ENCODE measurements around the gene NIT1. TPM values are rescaled to one million over a fixed set of nuclear protein-coding genes. Genes with fewer than 3 reads are reported as not detected.

NIT1 gene
- total and polyA plus RNA-seq, 11 donors, result 25.8 to 42.7 (median 34.3) TPM

DNA sequence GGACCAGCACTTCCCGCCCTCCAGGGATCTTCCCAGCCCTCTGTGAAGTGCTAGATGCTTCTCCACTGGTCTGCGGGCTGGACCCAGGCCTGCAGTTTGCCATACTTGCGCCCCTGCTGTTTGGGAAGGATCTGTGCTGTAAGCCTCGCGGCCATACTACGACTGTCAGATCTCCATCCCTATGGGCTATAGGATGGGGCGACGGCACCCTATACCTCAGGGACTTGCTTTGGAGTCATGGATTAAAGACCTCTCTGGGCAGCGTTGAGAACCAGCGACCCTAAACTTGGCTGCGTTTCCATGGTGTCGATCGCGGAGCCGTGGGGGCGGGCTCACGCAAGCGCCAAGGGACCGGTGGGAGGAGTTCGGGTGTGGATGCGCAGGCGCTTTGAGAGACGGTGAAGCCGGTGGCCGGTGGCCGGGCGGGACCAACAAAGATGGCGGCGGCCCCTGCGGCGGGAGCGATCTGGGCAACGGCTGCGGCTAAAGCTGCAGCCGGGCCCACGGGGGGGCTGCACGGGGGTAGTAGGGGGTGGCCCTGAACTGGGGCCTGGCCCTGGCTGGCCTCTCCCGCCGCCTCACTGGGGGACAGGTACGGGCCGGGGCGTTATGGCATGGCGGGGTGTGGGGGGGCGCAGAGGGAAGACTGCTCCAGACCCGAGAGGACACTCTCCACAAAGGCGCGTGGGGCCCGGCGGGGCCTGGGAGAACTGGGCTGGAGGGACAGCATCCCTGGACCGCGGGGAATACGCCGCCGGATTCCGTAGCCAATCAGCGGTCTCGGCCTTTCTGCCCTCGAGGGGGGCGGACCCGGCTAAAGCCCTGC lies 41.4 kb downstream of the NIT1 start, which contains the start of gene USP21:
Gene USP21, plus strand, starts transcription at position 414 of the 826 bp plus-strand sequence. CDS start 1,141 bp downstream, outside the sequence.
- peaks cover 0 to 43% (median 32%) of the 10 kb centered on the region in 12 donors for H3K4me1 ChIP-seq

DNA sequence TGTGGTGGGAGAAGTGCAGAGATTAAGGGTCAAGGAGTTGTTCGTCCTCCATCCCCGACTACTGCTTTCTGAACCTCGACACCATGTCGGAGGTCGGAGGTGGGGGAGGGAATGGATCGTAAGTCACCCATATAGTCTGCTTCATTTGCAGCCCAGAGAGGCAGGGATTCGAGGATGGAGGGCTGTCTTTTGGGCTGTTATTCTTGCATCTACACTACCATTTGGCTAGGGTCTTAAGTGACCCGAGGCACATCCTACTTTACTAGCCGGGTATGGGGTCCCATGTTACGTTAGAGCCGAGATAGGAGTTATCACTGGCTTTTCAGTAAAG lies 42.0 kb downstream of the NIT1 start:
- TF ChIP-seq, protein P1, sequence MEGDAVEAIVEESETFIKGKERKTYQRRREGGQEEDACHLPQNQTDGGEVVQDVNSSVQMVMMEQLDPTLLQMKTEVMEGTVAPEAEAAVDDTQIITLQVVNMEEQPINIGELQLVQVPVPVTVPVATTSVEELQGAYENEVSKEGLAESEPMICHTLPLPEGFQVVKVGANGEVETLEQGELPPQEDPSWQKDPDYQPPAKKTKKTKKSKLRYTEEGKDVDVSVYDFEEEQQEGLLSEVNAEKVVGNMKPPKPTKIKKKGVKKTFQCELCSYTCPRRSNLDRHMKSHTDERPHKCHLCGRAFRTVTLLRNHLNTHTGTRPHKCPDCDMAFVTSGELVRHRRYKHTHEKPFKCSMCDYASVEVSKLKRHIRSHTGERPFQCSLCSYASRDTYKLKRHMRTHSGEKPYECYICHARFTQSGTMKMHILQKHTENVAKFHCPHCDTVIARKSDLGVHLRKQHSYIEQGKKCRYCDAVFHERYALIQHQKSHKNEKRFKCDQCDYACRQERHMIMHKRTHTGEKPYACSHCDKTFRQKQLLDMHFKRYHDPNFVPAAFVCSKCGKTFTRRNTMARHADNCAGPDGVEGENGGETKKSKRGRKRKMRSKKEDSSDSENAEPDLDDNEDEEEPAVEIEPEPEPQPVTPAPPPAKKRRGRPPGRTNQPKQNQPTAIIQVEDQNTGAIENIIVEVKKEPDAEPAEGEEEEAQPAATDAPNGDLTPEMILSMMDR (IDR thresholded peaks at IDR 0.05), result no peak
- no peak for TF ChIP-seq POLR2A (IDR thresholded peaks at IDR 0.05)
- H3K36me3 ChIP-seq, result peaks cover 0 to 56% (median 44%) of the 10 kb centered on the region in 9 donors
- H3K27ac ChIP-seq, result peak overlapping the region; percentile 72 to 95 (median 88)
- peak overlapping the region; percentile 67 to 97 (median 89) for H3K4me3 ChIP-seq
- intact Hi-C loops (cut with DNase I), result loop anchor here in 1 of 10 donors (2.0 kb wide), 1 partner anchor 65 kb away; no protein-coding TSS in a partner anchor
- 3 to 5% (median 4%) methylated on average over 11 of the region's 11 CpGs for WGBS, 4 donors
- H3K27me3 ChIP-seq, result no peaks in the 10 kb centered on the region
- DNase-seq (no peak), ATAC-seq (no peak)
- no peaks in the 10 kb centered on the region for H3K9me3 ChIP-seq
- H3K4me1 ChIP-seq, result peaks cover 0 to 41% (median 28%) of the 10 kb centered on the region in 12 donors

More for the DNA sequence above, 41.4 kb downstream of the NIT1 start, which contains the start of gene USP21:
- Histone ChIP-seq H3K27ac (peak within 1 kb of the TSS; percentile 72 to 95 (median 88)), H3K4me3 (peak within 1 kb of the TSS; percentile 67 to 97 (median 89)), H3K9me3 (no peaks in the 10 kb centered on the region), H3K27me3 (no peaks in the 10 kb centered on the region), H3K36me3 (peaks cover 0 to 51% (median 39%) of the 10 kb centered on the region in 9 donors)
- DNase-seq (peak; percentile 94 to 96 (median 95)), ATAC-seq (peak; percentile 91 to 97 (median 96))
- intact Hi-C loops (cut with DNase I), result no loop called here
- WGBS, 4 donors, result 0 to 2% (median 1%) methylated on average over 38 to 60 of the region's 60 CpGs
- peak in 1 of 2 donors; percentile 82 for TF ChIP-seq POLR2A (IDR thresholded peaks at IDR 0.05)
- TF ChIP-seq, protein P1 (IDR thresholded peaks at IDR 0.05), result peak in 6 of 12 donors; percentile 14 to 57 (median 26)

DNA sequence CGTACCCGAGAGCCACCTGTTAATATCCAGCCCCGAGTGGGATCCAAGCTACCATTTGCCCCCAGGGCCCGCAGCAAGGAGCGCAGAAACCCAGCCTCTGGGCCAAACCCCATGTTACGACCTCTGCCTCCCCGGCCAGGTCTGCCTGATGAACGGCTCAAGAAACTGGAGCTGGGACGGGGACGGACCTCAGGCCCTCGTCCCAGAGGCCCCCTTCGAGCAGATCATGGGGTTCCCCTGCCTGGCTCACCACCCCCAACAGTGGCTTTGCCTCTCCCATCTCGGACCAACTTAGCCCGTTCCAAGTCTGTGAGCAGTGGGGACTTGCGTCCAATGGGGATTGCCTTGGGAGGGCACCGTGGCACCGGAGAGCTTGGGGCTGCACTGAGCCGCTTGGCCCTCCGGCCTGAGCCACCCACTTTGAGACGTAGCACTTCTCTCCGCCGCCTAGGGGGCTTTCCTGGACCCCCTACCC lies 42.8 kb downstream of the NIT1 start:
- intact Hi-C loops (cut with DNase I), result loop anchor here in 1 of 10 donors (2.0 kb wide), 1 partner anchor 64 kb away; no protein-coding TSS in a partner anchor
- H3K4me1 ChIP-seq, result peaks cover 0 to 41% (median 33%) of the 10 kb centered on the region in 12 donors
- no peak overlapping the region for H3K27ac ChIP-seq
- TF ChIP-seq, protein P1 (IDR thresholded peaks at IDR 0.05), result no peak
- TF ChIP-seq POLR2A (IDR thresholded peaks at IDR 0.05), result no peak
- peaks cover 0 to 56% (median 44%) of the 10 kb centered on the region in 9 donors for H3K36me3 ChIP-seq
- no peak for ATAC-seq
- H3K4me3 ChIP-seq, result peak overlapping the region in 2 of 12 donors; percentile 87 to 97
- no peaks in the 10 kb centered on the region for H3K27me3 ChIP-seq
- H3K9me3 ChIP-seq, result no peaks in the 10 kb centered on the region
- WGBS, 4 donors, result 94 to 97% (median 95%) methylated on average over 21 to 22 of the region's 22 CpGs
- no peak for DNase-seq

DNA sequence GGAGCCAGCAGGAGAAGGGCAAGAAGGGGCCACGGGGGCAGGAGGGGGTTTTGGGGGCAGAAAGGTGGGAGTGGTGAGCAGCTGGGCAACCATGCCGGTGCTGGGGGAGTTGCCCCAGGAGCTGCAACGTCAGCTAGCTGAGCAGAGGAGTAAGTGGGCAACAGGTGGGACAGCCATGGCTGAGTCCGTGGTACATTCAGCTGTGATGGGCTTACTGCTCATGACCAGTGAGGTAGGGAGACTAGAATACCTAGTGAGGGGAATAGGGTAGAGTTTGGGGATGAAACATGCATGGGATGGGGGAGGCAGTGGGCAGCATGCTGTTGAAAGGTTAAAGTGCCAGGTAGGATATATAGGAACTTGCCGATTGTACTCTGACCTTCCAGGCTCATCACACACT lies 43.7 kb downstream of the NIT1 start:
- WGBS, 4 donors, result 76 to 81% (median 79%) methylated on average over 5 of the region's 5 CpGs
- DNase-seq, result no peak
- H3K4me3 ChIP-seq, result no peak overlapping the region
- H3K27me3 ChIP-seq, result no peaks in the 10 kb centered on the region
- peaks cover 0 to 43% (median 33%) of the 10 kb centered on the region in 12 donors for H3K4me1 ChIP-seq
- intact Hi-C loops (cut with DNase I), result loop anchor here in 1 of 10 donors (2.0 kb wide), 1 partner anchor 63 kb away; no protein-coding TSS in a partner anchor
- no peak for TF ChIP-seq POLR2A (IDR thresholded peaks at IDR 0.05)
- TF ChIP-seq, protein P1 (IDR thresholded peaks at IDR 0.05), result no peak
- ATAC-seq, result no peak
- H3K36me3 ChIP-seq, result peaks cover 0 to 56% (median 44%) of the 10 kb centered on the region in 9 donors
- no peaks in the 10 kb centered on the region for H3K9me3 ChIP-seq
- H3K27ac ChIP-seq, result no peak overlapping the region
